Fibroblast of lung (primary cell): ENCODE results near the gene IPO5. TPM values are rescaled to one million over a fixed set of nuclear protein-coding genes. Genes with fewer than 3 reads are reported as not detected.

Experiments used
- DNase-seq, 2 donors: peaks; one replicate each; pipeline versions ENCODE4 v3.0.0 to v3.0.0-alpha.2; 2010; ENCODE audit warnings: low read depth in 2 of 2
- H2AFZ ChIP-seq: 2 replicates; pipeline ENCODE4 v1.5.1; 2012; ENCODE audit warnings: low read length, control low read depth, inconsistent platforms
- H3K27ac ChIP-seq: 2 replicates; pipeline ENCODE4 v1.5.1; 2011; ENCODE audit warnings: low read length, control low read depth; ENCODE audit not compliant: insufficient read depth
- H3K27me3 ChIP-seq: 2 replicates; pipeline ENCODE4 v1.5.1; 2011; ENCODE audit warnings: mild to moderate bottlenecking, low read length; ENCODE audit not compliant: control insufficient read depth, insufficient read depth
- H3K36me3 ChIP-seq: 2 replicates; pipeline ENCODE4 v1.5.1; 2011; ENCODE audit warnings: low read length; ENCODE audit not compliant: control insufficient read depth, insufficient read depth
- H3K4me1 ChIP-seq: 2 replicates; pipeline ENCODE4 v1.5.1; 2011; ENCODE audit warnings: low read length; ENCODE audit not compliant: control insufficient read depth, insufficient read depth; ENCODE audit errors: extremely low read depth
- H3K4me2 ChIP-seq: 2 replicates; pipeline ENCODE4 v1.5.1; 2011; ENCODE audit warnings: low read length, control low read depth; ENCODE audit not compliant: insufficient read depth; ENCODE audit errors: extremely low read depth
- H3K4me3 ChIP-seq, 4 experiments: fragments of 200-600 bp in 1 of 4; sonication (generic) in 1 of 4; replicated peaks in 1 of 4; 2 replicates each; pipeline ENCODE4 v1.5.1; 2011 to 2016; ENCODE audit warnings: low read length in 4 of 4, low read depth in 3 of 4, mild to moderate bottlenecking in 3 of 4, control low read depth in 2 of 4, inconsistent platforms in 1 of 4, mixed read lengths in 1 of 4; ENCODE audit not compliant: insufficient read depth in 1 of 4; ENCODE audit errors: control extremely low read depth in 1 of 4
- H3K79me2 ChIP-seq: 2 replicates; pipeline ENCODE4 v1.5.1; 2012; ENCODE audit warnings: mild to moderate bottlenecking, low read length, inconsistent platforms; ENCODE audit not compliant: control insufficient read depth, insufficient read depth
- H3K9ac ChIP-seq: 2 replicates; pipeline ENCODE4 v1.5.1; 2011; ENCODE audit warnings: mild to moderate bottlenecking, low read length, control low read depth; ENCODE audit not compliant: insufficient read depth
- H3K9me3 ChIP-seq: 2 replicates; pipeline ENCODE4 v1.5.1; 2012; ENCODE audit warnings: low read depth, low read length; ENCODE audit not compliant: control insufficient read depth, insufficient read depth
- H4K20me1 ChIP-seq: 2 replicates; pipeline ENCODE4 v1.5.1; 2011; ENCODE audit warnings: low read length; ENCODE audit not compliant: control insufficient read depth, insufficient read depth; ENCODE audit errors: extremely low read depth
- EZH2 ChIP-seq: IDR thresholded peaks from 2 replicates; pipeline ENCODE4 v1.5.1; 2012; ENCODE audit warnings: low read length, control low read depth, mild to moderate bottlenecking; ENCODE audit errors: missing control alignments
- polyA minus RNA-seq: library from RNA; depleted of rRNA, polyadenylated mRNA; stranded (reverse); fragments of >200 nt; gene quantifications from 2 replicates; pipeline ENCODE4 v1.2.3, GENCODE V29; 2011; ENCODE audit warnings: low replicate concordance
- polyA plus RNA-seq, 2 donors: library from polyadenylated mRNA; depleted of rRNA in 1 of 2; stranded (reverse) in 1 of 2; unstranded in 1 of 2; fragments of >200 nt; gene quantifications; 2 replicates each; pipeline ENCODE4 v1.2.1, GENCODE V29; 2011 to 2012; ENCODE audit warnings: missing spikeins in 1 of 2
- total RNA-seq: library from RNA; depleted of rRNA; stranded (reverse); fragments of >200 nt; gene quantifications from 2 replicates; pipeline ENCODE4 v1.2.1, GENCODE V29; 2014
- TF ChIP-seq, protein P1 (sequence below), 2 donors: IDR thresholded peaks in 1 of 2; conservative IDR thresholded peaks in 1 of 2; 1 replicate in 1 of 2; 2 replicates in 1 of 2; pipeline ENCODE4 v1.5.1; 2011 to 2012; ENCODE audit warnings: low read length in 2 of 2, control low read depth in 1 of 2, inconsistent platforms in 1 of 2, low read depth in 1 of 2, mild to moderate bottlenecking in 1 of 2

Gene IPO5
- total RNA-seq (222 and 240 TPM in 2 replicates), polyA plus RNA-seq (147 and 152 TPM in 2 replicates), polyA minus RNA-seq (61.2 and 70.8 TPM in 2 replicates)
- 98.2 and 106 TPM in 2 replicates for polyA plus RNA-seq (2012)

DNA sequence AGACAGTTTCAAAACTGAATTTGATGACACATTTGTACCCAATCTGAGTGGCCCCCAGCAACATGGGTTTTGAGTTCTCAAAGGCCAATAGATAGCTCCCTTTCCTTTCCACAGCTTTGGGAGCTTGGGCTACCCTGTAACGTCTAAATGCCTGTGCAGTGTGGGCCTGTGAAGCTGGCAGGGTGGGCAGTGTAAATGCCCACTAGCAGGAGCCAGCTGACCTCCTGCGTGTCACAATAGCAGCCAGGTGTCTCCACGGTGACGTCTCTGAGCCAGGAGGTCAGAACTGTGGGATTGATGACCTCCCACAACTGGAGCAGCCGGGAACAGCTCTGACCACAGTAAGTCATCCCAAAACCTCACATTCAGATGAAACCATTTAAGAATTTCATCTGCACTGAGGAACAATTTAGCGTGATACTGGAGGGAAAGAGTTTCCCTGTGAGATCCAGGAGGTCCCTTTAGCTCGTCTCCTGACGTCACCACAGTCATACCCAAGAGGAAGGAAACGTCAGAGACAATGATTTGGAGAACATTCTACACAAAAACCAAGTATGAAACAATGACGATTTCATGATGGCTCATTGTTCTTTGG is at the start of gene IPO5:
IPO5 (plus strand) TSS at position 300 of the 595 bp plus-strand sequence. CDS start 23,022 bp downstream, outside the sequence.
- Histone ChIP-seq H3K4me2 (no peak within 1 kb of the TSS), H3K9ac (no peak within 1 kb of the TSS), H3K27me3 (no peaks in the 10 kb centered on the region), H4K20me1 (no peaks in the 10 kb centered on the region), H3K79me2 (no peaks in the 10 kb centered on the region), H3K27ac (no peak within 1 kb of the TSS), H2AFZ (no peak within 1 kb of the TSS), H3K36me3 (no peaks in the 10 kb centered on the region), H3K4me1 (peaks cover 2% of the 10 kb centered on the region), H3K4me3 (no peak within 1 kb of the TSS), H3K9me3 (no peaks in the 10 kb centered on the region)
- DNase-seq = peak; percentile 57 to 94
- no peak for TF ChIP-seq EZH2
- TF ChIP-seq, protein P1, sequence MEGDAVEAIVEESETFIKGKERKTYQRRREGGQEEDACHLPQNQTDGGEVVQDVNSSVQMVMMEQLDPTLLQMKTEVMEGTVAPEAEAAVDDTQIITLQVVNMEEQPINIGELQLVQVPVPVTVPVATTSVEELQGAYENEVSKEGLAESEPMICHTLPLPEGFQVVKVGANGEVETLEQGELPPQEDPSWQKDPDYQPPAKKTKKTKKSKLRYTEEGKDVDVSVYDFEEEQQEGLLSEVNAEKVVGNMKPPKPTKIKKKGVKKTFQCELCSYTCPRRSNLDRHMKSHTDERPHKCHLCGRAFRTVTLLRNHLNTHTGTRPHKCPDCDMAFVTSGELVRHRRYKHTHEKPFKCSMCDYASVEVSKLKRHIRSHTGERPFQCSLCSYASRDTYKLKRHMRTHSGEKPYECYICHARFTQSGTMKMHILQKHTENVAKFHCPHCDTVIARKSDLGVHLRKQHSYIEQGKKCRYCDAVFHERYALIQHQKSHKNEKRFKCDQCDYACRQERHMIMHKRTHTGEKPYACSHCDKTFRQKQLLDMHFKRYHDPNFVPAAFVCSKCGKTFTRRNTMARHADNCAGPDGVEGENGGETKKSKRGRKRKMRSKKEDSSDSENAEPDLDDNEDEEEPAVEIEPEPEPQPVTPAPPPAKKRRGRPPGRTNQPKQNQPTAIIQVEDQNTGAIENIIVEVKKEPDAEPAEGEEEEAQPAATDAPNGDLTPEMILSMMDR (conservative IDR thresholded peaks at IDR 0.05 in 1 of 2, IDR thresholded peaks at IDR 0.05 in 1 of 2; ENCODE audit: low read depth in 1 of 2, low read length in 2 of 2) = no peak

DNA sequence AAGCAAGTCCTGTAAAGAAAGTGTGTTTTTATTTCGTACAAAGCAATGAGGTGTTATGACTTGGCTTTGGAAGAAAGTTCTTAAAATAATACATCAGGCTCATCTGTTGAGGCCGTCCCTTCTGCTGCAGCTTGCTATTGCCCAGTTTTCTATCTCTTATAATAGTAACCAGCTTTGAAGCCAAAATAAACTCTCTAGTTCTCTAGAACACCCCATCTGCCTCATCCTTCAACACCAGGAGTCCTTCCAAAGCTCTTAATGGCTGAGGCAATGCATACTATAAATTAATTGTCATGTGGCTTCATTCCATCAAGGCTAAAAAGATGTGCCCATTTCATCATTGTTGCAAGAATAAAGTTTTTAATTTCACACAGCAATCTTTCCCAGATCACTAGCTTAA is 49.4 kb upstream of the IPO5 start:
- Histone ChIP-seq H3K27ac (no peak overlapping the region), H2AFZ (no peak overlapping the region), H4K20me1 (no peaks in the 10 kb centered on the region), H3K4me3 (no peak overlapping the region), H3K4me1 (no peaks in the 10 kb centered on the region), H3K36me3 (no peaks in the 10 kb centered on the region), H3K9me3 (no peaks in the 10 kb centered on the region), H3K4me2 (no peak overlapping the region), H3K79me2 (no peaks in the 10 kb centered on the region), H3K9ac (no peak overlapping the region), H3K27me3 (no peaks in the 10 kb centered on the region)
- no peak for DNase-seq
- TF ChIP-seq EZH2 = no peak
- TF ChIP-seq, protein P1 (conservative IDR thresholded peaks at IDR 0.05 in 1 of 2, IDR thresholded peaks at IDR 0.05 in 1 of 2; ENCODE audit: low read depth in 1 of 2, low read length in 2 of 2) = no peak

DNA sequence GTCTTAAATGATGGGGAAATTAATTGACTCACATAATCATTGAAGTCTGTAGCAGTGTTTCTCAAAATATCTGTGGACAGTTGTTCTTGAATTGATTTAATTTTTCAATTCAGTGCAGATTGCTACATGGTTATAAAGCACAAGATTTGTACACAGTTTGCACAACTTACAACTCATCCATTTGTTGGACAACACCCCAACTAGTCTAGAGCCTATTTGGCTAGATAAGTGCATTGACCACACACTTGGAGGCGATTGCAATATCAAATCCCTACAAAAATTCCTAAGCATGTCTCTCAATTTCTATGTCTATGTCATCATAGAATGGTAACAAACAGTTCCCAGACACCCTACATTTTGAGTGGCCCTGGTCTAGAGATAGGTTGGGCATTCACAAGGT is 48.0 kb upstream of the IPO5 start:
- no peak overlapping the region for H3K4me3 ChIP-seq
- TF ChIP-seq, protein P1 (conservative IDR thresholded peaks at IDR 0.05 in 1 of 2, IDR thresholded peaks at IDR 0.05 in 1 of 2; ENCODE audit: low read depth in 1 of 2, low read length in 2 of 2) = no peak
- no peak for TF ChIP-seq EZH2
- no peaks in the 10 kb centered on the region for H3K4me1 ChIP-seq
- DNase-seq = no peak
- no peaks in the 10 kb centered on the region for H3K9me3 ChIP-seq
- H3K9ac ChIP-seq = no peak overlapping the region
- no peak overlapping the region for H3K27ac ChIP-seq
- no peaks in the 10 kb centered on the region for H3K36me3 ChIP-seq
- H3K79me2 ChIP-seq = no peaks in the 10 kb centered on the region
- no peak overlapping the region for H2AFZ ChIP-seq
- H3K4me2 ChIP-seq = no peak overlapping the region
- H4K20me1 ChIP-seq = no peaks in the 10 kb centered on the region
- H3K27me3 ChIP-seq = no peaks in the 10 kb centered on the region
